Astrocyte of the spinal cord (primary cell): ENCODE data around the gene ACTN2.

Source experiments
- DNase-seq: peaks from one replicate; pipeline ENCODE4 v3.0.0; 2011; ENCODE audit warnings: low read depth, low spot score
- H3K4me3 ChIP-seq: 2 replicates; pipeline ENCODE4 v1.5.1; 2011; ENCODE audit warnings: low read depth, mild to moderate bottlenecking, low read length, moderate library complexity
- CTCF ChIP-seq: IDR thresholded peaks from 2 replicates; pipeline ENCODE4 v1.5.1; 2012; ENCODE audit warnings: low read depth, mild to moderate bottlenecking, low read length, inconsistent platforms
- in situ Hi-C: cut with HindIII; loops from 2 replicates; pipeline ENCODE4 v1.10.0; 2017; ENCODE audit warnings: low sequenced_read_pairs

ACTN2 gene

GRCh38 chr1:236766506-236766905, 80.2 kb downstream of the ACTN2 start:
- DNase-seq = no peak
- no peak for TF ChIP-seq CTCF
- in situ Hi-C loops = no loop called here
- no peak overlapping the region for H3K4me3 ChIP-seq

- DNase-seq = no peak
- H3K4me3 ChIP-seq = no peak overlapping the region
- TF ChIP-seq CTCF = no peak
- in situ Hi-C loops = no loop called here
These were observed 81.0 kb downstream of the ACTN2 start for GRCh38 chr1:236767276-236767675.

GRCh38 chr1:236768601-236769000, 82.3 kb downstream of the ACTN2 start:
- no peak overlapping the region for H3K4me3 ChIP-seq
- in situ Hi-C loops = no loop called here
- no peak for TF ChIP-seq CTCF
- DNase-seq = no peak

GRCh38 chr1:236773919-236774318, 87.6 kb downstream of the ACTN2 start:
- TF ChIP-seq CTCF = no peak
- no peak for DNase-seq
- no peak overlapping the region for H3K4me3 ChIP-seq
- in situ Hi-C loops = no loop called here

GRCh38 chr1:236774926-236775325, 88.6 kb downstream of the ACTN2 start:
- peak; percentile 31 for TF ChIP-seq CTCF
- no peak overlapping the region for H3K4me3 ChIP-seq
- in situ Hi-C loops = no loop called here
- no peak for DNase-seq

GRCh38 chr1:236779312-236779711, 93.0 kb downstream of the ACTN2 start:
- no peak for DNase-seq
- H3K4me3 ChIP-seq = no peak overlapping the region
- TF ChIP-seq CTCF = no peak
- in situ Hi-C loops = no loop called here

- no peak for TF ChIP-seq CTCF
- no peak for DNase-seq
- in situ Hi-C loops = no loop called here
- H3K4me3 ChIP-seq = no peak overlapping the region
These were observed 99.2 kb downstream of the ACTN2 start for GRCh38 chr1:236785477-236785876.
